ENCODE data around the gene RASAL1.

DNA sequence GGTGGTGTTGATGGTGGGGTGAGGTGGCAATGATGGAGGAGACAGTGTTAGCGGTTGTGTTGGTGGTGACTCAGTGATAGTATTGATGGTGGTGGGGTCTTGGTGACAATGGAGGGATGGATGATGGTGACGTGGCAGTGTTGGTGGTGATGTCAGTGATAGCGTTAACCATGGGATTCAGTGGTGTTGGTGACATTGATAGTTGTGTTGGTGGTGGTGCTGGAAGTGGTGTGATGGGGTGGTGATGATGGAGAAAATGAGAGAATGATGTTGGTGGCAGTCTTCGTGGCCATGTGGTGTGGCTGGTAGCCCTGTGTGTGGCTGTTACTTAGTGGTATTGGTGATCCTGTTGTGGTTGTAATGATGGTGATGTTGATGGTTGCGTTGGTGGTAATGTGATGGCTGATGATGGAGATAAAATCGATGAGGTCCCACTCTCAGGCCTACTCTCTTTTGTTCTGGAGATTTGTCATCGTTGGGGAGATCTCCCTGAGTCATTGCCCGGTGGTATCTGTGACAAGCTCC, 76.4 kb downstream of the RASAL1 start:
- TF ChIP-seq CTCF (conservative IDR thresholded peaks at IDR 0.05) = no peak
- no peak for TF ChIP-seq EZH2 (IDR thresholded peaks at IDR 0.05; ENCODE audit: low read depth)

Measured in PC-9 (cell line).